Left renal pelvis (tissue), 4 donors: Measurements from ENCODE around the gene IL4. TPM values are rescaled to one million over a fixed set of nuclear protein-coding genes. Genes with fewer than 3 reads are reported as not detected.

ENCODE experiments used
- DNase-seq, 4 donors: peaks; one replicate each; pipeline ENCODE4 v3.0.0-alpha.2; 2013; ENCODE audit warnings: low read depth in 4 of 4, low spot score in 3 of 4
- polyA plus RNA-seq, 4 donors: library from polyadenylated mRNA; unstranded; fragments of 120-200 nt; gene quantifications; one replicate each; pipeline ENCODE4 v1.2.1, GENCODE V29; 2013; ENCODE audit not compliant: insufficient read length in 4 of 4

Gene IL4
- polyA plus RNA-seq, 4 donors: 0.46 TPM; not detected in 3

DNA sequence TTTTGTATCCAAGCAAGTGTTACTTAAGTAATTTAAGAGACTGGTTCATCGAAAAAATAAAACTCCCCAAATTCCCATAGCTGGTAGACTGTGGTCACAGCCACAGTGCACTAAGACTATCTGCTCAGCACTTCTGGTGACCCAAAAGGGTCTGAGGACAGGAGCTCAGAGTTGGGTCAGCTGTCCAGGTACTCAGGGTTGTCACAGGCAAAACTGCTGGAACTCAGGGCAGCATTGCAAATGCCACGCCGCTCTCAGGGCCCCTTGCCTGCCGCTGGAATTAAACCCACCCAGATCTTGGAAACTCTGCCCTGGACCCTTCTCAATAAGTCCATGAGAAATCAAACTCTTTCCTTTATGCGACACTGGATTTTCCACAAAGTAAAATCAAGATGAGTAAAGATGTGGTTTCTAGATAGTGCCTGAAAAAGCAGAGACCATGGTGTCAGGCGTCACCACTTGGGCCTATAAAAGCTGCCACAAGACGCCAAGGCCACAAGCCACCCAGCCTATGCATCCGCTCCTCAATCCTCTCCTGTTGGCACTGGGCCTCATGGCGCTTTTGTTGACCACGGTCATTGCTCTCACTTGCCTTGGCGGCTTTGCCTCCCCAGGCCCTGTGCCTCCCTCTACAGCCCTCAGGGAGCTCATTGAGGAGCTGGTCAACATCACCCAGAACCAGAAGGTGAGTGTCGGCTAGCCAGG is 16.0 kb upstream of the IL4 start, which contains the start of gene IL13:
Gene IL13 (plus strand): TSS at position 498 of the 705 bp plus-strand sequence. CDS start 14 bp downstream, at position 512.
- DNase-seq: no peak

GRCh38 chr5:132658381-132659302 is 15.1 kb upstream of the IL4 start:
- no peak for DNase-seq

DNA sequence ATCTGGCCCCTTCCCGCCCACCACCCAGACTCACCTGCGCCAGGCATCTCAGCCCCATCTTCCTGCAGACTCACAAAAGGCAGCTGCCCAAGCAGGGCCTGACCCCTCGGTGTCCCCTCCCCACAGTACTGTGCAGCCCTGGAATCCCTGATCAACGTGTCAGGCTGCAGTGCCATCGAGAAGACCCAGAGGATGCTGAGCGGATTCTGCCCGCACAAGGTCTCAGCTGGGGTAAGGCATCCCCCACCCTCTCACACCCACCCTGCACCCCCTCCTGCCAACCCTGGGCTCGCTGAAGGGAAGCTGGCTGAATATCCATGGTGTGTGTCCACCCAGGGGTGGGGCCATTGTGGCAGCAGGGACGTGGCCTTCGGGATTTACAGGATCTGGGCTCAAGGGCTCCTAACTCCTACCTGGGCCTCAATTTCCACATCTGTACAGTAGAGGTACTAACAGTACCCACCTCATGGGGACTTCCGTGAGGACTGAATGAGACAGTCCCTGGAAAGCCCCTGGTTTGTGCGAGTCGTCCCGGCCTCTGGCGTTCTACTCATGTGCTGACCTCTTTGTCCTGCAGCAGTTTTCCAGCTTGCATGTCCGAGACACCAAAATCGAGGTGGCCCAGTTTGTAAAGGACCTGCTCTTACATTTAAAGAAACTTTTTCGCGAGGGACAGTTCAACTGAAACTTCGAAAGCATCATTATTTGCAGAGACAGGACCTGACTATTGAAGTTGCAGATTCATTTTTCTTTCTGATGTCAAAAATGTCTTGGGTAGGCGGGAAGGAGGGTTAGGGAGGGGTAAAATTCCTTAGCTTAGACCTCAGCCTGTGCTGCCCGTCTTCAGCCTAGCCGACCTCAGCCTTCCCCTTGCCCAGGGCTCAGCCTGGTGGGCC is 13.9 kb upstream of the IL4 start:
- DNase-seq: no peak

DNA sequence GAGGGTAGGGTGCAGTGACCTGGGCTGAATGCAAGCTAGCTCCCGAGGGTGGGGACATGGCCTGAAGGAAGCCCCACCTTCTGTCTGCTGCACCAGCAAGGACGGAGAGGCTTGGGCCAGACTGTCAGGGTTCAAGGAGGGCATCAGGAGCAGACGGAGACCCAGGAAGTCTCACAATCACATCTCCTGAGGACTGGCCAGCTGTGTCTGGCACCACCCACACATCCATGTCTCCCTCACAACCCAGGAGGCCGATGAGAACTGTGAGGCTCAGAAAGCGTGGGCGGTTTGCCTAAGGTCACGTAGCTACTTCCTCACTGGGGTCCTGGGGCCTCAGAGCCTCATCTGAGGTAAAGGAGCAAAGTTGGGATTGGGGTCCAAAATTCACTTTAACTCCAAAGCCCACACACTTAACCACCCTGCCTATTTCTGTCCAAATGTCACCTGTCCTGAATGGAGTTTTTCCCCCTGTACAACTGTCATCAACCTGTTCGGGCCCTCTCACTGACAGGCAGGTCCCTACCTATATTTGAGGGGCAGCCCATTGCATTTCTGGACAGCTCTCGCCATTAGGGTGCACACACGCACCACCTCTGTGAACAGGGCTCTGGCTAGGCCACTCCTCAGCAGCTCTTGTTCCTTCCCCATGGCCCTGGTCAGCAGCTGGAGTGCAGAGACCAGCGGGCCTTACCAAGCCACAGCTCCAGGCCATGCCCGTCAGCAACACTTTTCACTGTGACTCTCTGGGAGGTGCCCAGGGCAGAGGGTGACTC is 12.4 kb upstream of the IL4 start:
- DNase-seq: no peak

DNA sequence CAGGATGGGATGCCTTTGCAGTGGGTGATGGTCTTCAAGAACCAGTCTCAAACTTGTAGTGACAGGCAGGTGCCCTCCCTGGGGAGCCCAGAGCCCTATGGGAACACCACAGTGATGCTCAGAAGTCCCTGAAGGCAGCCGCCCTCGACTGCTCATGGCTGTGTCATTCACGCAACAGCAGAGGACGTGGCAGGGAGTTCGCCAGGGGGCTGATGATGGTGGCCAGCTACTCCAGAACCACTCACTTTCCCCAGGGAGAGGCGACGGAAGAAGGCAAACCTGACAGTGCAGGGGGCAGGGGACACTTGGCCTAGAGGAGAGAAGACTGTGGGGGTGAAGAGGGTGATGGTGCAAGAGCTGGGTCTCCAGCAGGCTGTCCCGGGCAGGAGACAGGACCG is 11.8 kb upstream of the IL4 start:
- no peak for DNase-seq

DNA sequence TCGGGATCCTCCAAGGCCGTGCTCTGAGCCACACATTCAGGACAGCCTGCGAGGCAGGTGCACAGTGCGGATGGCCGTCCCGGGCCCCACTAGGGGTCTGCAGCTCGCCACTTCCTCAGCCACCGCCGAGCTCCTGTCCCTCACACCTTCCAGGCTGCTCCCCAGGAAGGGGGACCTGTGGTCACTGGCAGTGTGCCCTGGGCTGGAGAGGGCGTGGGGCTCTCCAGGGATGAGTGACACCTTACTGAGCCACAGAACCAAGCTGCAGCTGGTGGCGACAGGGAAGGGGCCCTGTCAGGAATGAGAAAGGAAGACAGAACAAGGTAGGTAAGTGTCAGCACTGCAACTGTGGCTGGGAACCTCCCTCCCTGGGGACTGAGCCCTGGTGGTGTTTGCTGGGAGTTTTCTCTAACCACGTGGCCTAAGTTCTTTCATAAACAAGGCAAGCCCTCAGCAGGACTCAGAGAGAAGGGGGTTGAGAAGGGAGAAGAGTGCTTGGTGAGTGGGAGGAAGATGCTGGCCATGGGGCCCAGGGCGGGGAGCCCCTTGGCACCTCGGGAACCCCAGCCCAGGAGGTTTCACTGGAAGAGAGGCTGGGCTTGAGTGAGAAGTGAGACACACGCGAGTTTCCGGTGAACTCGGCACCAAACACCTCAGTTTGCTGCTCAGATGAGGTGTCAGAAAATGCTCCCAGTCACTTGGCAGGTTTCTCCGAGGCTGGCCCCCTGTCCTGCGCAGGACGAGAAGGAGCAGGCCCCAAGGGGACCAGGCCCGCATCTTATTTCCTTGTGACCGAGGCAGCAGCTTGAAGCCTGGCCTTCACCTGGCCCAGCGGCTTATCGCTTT is 10.6 kb upstream of the IL4 start:
- no peak for DNase-seq

- DNase-seq: no peak
These were observed 9.8 kb upstream of the IL4 start for GRCh38 chr5:132663771-132664695.

DNA sequence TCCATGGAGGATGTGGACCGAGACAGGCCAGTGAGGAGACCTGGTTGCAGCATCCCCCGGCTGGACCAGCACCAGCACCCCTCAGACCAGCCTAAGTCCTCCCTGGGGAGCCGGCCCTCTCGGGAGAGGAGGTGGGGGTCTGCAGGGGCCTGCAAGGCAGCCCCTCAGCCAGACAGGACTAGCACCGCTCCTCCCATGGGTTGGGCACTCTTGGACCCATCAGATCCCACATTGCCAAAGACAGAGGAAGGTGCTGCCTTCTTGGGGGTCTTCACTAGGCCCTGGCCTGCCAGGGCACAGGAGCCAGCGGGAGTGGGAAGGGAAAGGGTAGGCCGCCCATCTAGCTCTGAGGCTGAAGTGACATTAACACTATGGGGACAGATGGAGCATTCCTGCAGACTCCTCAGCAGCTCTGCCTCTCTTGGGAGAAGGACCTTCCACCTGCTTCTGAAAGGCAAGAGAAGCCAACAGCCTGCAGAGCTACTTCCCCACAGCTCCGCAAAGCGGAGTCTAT is 9.0 kb upstream of the IL4 start:
- no peak for DNase-seq

DNA sequence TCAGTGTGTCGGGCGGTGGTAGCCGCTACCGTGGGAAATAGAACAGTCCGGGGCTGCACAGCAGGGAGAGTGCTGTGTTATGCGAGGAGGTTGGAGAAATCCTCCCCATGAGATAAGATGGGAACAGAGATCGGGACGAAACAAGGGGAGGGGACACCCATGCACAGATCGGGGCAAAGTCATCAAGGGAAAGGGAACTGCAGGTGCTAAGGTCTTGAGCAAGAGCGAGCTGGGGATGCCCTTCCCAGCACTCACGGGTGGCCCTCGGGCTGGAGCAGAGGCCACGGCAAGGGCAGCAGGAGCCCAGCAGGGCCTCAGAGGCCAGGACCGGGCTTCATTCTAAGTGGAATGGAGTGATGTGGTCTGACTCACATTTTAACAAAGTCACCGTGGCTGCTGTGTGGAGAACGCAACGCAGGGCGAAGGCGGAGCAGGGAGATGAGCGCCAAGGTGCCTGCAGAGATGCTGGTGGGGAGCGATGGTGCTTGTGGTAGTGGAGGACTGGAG is 8.2 kb upstream of the IL4 start:
- no peak for DNase-seq

DNA sequence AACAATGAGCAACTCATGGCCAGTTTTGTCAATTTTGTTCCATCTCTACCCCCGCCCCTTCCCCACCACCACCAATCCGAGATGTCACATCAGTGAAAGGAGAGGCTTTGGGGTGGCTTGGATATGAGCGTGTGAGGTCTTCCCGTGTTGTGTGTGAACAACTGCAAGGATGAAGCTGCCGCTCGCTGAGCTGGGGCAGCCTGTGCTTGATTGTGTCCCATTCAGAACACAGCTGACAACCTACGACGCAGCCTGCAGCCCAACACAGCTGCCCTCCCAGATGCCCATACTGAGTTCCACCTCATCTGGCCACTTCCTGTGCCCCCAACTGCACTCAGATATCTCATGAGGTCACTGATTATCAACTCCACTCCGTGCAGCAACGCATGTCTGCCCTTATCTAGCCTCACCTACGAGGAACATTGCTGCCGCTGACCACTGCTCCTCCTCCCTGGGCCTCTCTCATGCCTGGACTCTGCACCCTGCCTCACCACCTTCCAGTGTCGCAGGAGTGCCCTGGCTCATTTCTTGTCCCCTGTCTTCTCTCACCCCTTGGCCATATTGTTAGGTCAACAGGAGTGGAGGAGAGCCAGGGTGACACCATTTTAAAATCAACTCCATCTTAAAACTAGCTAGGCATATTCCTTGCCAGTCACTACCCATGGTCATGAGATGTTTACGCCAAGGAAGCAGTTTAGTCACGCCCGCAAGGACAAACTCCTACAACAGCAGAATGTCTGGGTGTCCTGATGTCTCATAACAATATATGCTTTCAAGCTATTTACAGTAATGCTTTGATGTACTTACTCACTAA is 7.3 kb upstream of the IL4 start:
- DNase-seq: no peak

DNA sequence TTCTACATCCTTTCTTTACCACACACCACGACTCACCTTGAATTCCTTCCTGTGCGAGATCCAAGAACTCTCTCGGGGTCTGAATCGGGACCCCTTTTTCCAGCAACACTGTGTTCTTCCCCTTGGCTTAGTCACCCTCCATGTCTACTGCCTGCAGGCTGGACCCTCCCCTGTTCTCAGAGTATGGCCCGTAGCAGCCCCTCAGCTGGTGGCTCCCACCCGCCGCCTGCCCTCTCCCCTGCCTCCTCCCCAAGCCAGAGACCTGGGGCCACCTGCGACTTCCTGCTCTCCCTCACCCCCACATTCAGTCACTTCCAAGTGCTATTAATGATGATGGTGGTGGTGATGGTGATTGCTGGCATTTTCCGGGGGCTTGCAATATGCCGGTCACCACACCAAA is 6.5 kb upstream of the IL4 start:
- no peak for DNase-seq

DNA sequence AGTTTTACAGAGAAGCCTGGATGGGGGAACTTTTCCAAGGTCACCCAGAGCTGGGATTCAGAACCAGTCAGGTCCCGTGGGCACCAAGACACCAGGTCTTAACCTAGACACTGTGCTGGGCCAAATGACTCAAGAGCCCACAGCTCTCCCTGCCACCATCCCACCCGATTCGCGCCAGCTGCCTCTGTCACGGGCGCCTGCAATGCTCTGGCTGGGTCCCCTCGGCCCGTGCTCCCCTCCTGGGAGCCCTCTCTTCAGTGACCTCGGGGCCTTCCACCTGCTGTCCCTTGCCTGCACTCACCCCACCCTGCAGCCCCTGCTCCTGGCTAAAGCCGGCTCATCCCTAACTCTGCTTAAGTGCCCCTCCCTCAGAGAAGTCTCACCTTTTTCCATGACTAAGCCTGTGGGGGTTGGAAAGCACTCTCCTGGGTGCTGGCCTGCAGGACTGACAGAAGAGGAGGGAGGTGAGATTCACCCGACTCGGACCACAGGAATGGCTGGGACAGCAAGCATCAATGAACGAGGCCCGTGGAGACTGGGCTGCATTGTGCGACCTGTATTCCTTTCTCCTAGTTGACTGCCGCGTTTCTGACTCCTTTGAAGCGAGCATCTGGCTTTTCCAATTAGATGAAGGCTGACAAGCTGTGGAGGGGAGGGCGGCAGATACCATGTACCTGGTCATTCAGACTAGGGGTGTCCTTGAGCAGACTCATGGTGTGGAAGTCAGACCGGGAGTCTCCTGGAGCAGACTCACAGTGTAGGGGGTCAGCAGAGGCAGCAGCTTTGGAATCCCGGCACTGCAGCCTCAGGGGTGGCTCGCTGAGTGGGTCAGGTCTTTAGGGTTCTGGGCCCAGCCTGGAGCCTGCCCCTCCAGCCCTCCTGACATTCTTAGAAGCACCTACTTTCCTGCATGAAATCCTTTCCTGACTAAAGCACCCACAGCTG is 5.8 kb upstream of the IL4 start:
- no peak for DNase-seq

- DNase-seq: no peak
These were observed 4.9 kb upstream of the IL4 start for GRCh38 chr5:132668706-132669454.

DNA sequence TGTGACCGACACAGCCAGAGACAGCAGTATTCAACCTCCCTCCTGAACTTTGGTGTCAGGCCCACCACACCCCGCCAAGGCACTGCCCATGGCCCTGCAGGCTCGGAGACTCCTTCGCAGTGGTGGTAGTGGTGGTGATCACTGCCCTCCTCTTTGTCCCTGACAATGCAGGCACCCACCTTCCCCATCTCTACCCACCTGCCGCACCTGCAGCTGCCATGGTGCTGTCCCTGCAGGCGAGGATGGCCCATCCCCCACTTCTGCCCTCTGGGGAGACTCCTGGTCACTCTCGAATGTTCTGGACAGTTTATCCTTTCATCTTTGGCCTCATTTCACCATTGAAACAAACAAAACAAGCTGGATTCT is 4.4 kb upstream of the IL4 start:
- no peak for DNase-seq
